Activated CD4-positive, CD25-positive, alpha-beta regulatory T cell treated with anti-CD3 and anti-CD28 coated beads, Interleukin-2, amount 50 U/mL, for 72 hours (primary cell): Measurements from ENCODE around the gene PRG3.
"Not testable (repeated sequence)": the region's sequence is repeated elsewhere in the genome, so short reads cannot be mapped to it uniquely, and the experiment has no call there.

ENCODE experiments used
- DNase-seq: peaks from one replicate; pipeline ENCODE4 v3.0.0; 2021

PRG3 gene

GRCh38 chr11:57358991-57359390 is 22.0 kb downstream of the PRG3 start:
- no peak for DNase-seq

- DNase-seq, result no peak
Measured at GRCh38 chr11:57358543-57358961, 22.4 kb downstream of the PRG3 start.

GRCh38 chr11:57357856-57358255 is 23.1 kb downstream of the PRG3 start:
- DNase-seq, result no peak

- no peak for DNase-seq
Measured at GRCh38 chr11:57357310-57357709, 23.6 kb downstream of the PRG3 start.

- no peak for DNase-seq
Measured at GRCh38 chr11:57356268-57356667, 24.7 kb downstream of the PRG3 start.

GRCh38 chr11:57354699-57355098 is 26.3 kb downstream of the PRG3 start:
- DNase-seq, result no peak

- no peak for DNase-seq
Measured at GRCh38 chr11:57353852-57354251, 27.1 kb downstream of the PRG3 start.

- no peak for DNase-seq
Measured at GRCh38 chr11:57353446-57353845, 27.5 kb downstream of the PRG3 start.

GRCh38 chr11:57353036-57353435 is 27.9 kb downstream of the PRG3 start:
- DNase-seq, result no peak

GRCh38 chr11:57349491-57350274 is 31.3 kb downstream of the PRG3 start:
- DNase-seq, result peak; percentile 74

- DNase-seq, result no peak
Measured at GRCh38 chr11:57348636-57349313, 32.2 kb downstream of the PRG3 start.

GRCh38 chr11:57348052-57348451 is 32.9 kb downstream of the PRG3 start:
- no peak for DNase-seq

- DNase-seq, result no peak
Measured at GRCh38 chr11:57347336-57347735, 33.6 kb downstream of the PRG3 start.

GRCh38 chr11:57345555-57346211 is 35.3 kb downstream of the PRG3 start:
- peak; percentile 69 for DNase-seq

GRCh38 chr11:57344826-57345225 is 36.1 kb downstream of the PRG3 start:
- DNase-seq, result no peak

GRCh38 chr11:57343825-57344224 is 37.1 kb downstream of the PRG3 start:
- no peak for DNase-seq

GRCh38 chr11:57342702-57343101 is 38.2 kb downstream of the PRG3 start:
- DNase-seq, result no peak

- no peak for DNase-seq
Measured at GRCh38 chr11:57341250-57341808, 39.6 kb downstream of the PRG3 start.

GRCh38 chr11:57340039-57340615 is 40.8 kb downstream of the PRG3 start:
- DNase-seq, result no peak

- no peak for DNase-seq
Measured at GRCh38 chr11:57339328-57339727, 41.6 kb downstream of the PRG3 start.

- no peak for DNase-seq
Measured at GRCh38 chr11:57338142-57338541, 42.8 kb downstream of the PRG3 start, which contains the start of gene P2RX3. Gene P2RX3 (plus strand): TSS chr11:57338352. CDS start chr11:57338551, 199 bp downstream.

- DNase-seq, result not testable (repeated sequence)
Measured at GRCh38 chr11:57336856-57337255, 44.1 kb downstream of the PRG3 start.

- DNase-seq, result no peak
Measured at GRCh38 chr11:57336111-57336666, 44.8 kb downstream of the PRG3 start.
